GM12873 (cell line): ENCODE results near the gene FGF1.

ENCODE experiments used
- TF ChIP-seq, protein P1 (sequence below): IDR thresholded peaks from 2 replicates; pipeline ENCODE4 v1.5.1; 2012; ENCODE audit warnings: low read depth, mild to moderate bottlenecking, moderate library complexity, low read length, control low read depth; ENCODE audit not compliant: insufficient read depth; ENCODE audit errors: missing control alignments

Gene FGF1

GRCh38 chr5:142650881-142651280, 35.0 kb downstream of the FGF1 start:
- TF ChIP-seq, protein P1, sequence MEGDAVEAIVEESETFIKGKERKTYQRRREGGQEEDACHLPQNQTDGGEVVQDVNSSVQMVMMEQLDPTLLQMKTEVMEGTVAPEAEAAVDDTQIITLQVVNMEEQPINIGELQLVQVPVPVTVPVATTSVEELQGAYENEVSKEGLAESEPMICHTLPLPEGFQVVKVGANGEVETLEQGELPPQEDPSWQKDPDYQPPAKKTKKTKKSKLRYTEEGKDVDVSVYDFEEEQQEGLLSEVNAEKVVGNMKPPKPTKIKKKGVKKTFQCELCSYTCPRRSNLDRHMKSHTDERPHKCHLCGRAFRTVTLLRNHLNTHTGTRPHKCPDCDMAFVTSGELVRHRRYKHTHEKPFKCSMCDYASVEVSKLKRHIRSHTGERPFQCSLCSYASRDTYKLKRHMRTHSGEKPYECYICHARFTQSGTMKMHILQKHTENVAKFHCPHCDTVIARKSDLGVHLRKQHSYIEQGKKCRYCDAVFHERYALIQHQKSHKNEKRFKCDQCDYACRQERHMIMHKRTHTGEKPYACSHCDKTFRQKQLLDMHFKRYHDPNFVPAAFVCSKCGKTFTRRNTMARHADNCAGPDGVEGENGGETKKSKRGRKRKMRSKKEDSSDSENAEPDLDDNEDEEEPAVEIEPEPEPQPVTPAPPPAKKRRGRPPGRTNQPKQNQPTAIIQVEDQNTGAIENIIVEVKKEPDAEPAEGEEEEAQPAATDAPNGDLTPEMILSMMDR: no peak

DNA sequence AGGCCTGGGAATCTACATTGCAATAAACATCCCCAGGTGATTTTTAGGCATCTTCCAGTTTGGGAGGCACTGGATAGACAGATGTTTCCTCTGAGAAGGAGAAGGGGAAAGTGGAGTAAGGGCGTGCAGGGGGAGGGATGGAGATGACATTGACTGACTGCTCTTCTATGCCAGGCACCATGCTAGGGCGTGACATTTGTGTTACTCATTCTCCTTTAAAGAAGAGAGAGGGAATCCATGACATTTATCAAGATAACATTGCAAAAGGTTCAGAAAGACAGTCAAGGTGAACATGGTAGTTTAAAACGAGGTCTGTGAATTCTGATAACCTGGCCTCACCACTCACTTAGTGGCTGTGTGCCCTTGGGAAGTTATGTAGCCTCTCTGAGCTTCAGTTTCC, 35.8 kb downstream of the FGF1 start:
- TF ChIP-seq, protein P1: no peak

DNA sequence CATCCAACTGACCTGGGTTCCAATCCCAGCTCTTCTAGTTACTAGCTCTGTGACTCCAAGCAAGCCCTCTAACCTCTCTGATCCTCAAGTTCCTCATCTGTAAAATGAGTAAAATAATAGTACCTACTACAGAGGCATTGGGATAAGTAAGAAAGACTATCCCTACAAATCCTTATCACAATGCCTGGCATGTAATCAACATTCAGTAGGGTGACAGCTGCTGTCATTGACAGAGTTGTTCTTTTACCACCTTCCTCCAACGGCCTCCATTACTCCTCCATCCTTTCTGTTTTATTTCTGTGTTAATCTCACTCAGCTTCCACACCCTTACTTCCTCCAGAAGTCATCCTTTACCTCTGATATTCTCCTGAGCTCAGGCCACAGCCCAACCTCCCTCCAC, 40.4 kb downstream of the FGF1 start:
- TF ChIP-seq, protein P1: no peak

GRCh38 chr5:142644640-142645361, 41.1 kb downstream of the FGF1 start:
- TF ChIP-seq, protein P1: no peak

DNA sequence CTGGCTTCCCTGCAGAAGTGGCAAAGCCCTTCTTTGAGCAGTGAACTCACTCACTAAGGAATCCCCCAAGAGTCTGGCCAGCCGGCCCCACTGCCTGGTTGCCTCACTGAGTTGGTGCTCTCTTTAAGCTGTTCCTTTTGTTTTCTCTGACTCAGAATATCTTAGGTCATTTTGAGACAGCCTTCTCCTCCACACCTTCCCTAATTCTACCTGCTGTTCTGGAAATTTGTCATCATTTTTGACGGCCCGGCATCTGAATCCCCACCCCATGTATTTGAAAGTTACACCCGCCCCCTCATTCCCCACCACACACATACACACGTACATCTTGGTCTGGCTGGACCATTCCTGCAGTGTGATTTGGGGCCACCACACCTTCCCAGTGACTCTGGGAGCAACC, 41.8 kb downstream of the FGF1 start:
- TF ChIP-seq, protein P1: no peak

GRCh38 chr5:142643634-142644033, 42.3 kb downstream of the FGF1 start:
- TF ChIP-seq, protein P1: no peak

DNA sequence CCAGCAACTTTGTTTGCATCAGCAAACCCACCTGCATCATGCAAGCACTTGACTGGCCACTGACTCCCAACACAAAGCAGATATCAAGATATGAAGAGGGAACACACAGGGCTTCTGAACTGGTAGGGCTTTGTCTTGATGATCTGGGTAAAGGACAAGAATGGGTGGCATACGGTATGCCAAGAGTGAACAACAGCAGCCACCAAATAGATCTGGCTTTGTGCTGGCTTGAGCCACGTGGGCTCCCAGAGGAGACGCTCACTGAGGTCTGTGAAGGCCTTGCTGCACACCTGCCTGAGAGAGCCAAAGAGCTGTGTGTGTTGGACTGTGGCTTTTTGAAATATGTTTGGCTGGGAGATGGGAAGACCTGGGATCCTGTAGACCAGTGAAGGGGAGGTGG, 43.5 kb downstream of the FGF1 start:
- TF ChIP-seq, protein P1: no peak
